Lower lobe of right lung (tissue), 2 donors: ENCODE data around the gene RPS24. TPM values are rescaled to one million over a fixed set of nuclear protein-coding genes. Genes with fewer than 3 reads are reported as not detected.
A peak's percentile ranks its signal among the peaks of the same experiment; 100 is the strongest.

Experiments used
- ATAC-seq, 2 donors: fragments of 200-7000 bp; cut with Tn5 transposase; one replicate each; pipeline ENCODE4 v1.9.1; 2020 to 2022; ENCODE audit warnings: mild to moderate bottlenecking in 2 of 2, moderate library complexity in 2 of 2
- DNase-seq: peaks from one replicate; pipeline ENCODE4 v3.0.0-alpha.2; 2020
- H3K27ac ChIP-seq: fragments of 200-600 bp; one replicate; pipeline ENCODE4 v1.8.0; 2022
- H3K27me3 ChIP-seq: fragments of 200-600 bp; one replicate; pipeline ENCODE4 v1.8.0; 2022; ENCODE audit warnings: low read depth
- H3K36me3 ChIP-seq: fragments of 200-600 bp; one replicate; pipeline ENCODE4 v1.8.0; 2022; ENCODE audit warnings: mild to moderate bottlenecking
- H3K4me1 ChIP-seq: fragments of 200-600 bp; one replicate; pipeline ENCODE4 v1.8.0; 2022
- H3K4me3 ChIP-seq: fragments of 200-600 bp; one replicate; pipeline ENCODE4 v1.8.0; 2022; ENCODE audit warnings: mild to moderate bottlenecking
- H3K9me3 ChIP-seq: fragments of 200-600 bp; one replicate; pipeline ENCODE4 v1.8.0; 2022
- CTCF ChIP-seq: fragments of 200-600 bp; IDR thresholded peaks from one replicate; pipeline ENCODE4 v1.8.0; 2022; ENCODE audit warnings: antibody characterized with exemption, mild to moderate bottlenecking
- intact Hi-C: fragments of 100-400 bp; cut with DNase I; formaldehyde crosslinking; loops from one replicate; pipeline ENCODE4 v1.11.0; 2022
- total RNA-seq: library from RNA; stranded (reverse); fragmentation: NEBNext Ultra II Directional; extraction: Animal tissue kit (Norgen Biotek cat#: 25700); gene quantifications from one replicate; pipeline ENCODE4 v1.2.1, GENCODE V29; 2021
- donor health status: DM: no; HTN: yes; CAD: no; lungs with severe emphysema.

Gene RPS24
- total RNA-seq, 1 donor from 2014 or later, result 1,077 TPM

- H3K4me1 ChIP-seq, result peaks cover 27% of the 10 kb centered on the region
- DNase-seq, result peak; percentile 97
- peak within 1 kb of the TSS; percentile 95 for H3K4me3 ChIP-seq
- intact Hi-C loops, result no loop called here
- peaks cover 18% of the 10 kb centered on the region for H3K36me3 ChIP-seq
- peak; percentile 70 for TF ChIP-seq CTCF
- no peaks in the 10 kb centered on the region for H3K27me3 ChIP-seq
- peak; percentile 84 to 90 for ATAC-seq
- no peaks in the 10 kb centered on the region for H3K9me3 ChIP-seq
- peak within 1 kb of the TSS; percentile 59 for H3K27ac ChIP-seq
These were observed 4.1 kb upstream of the RPS24 start, which contains the start of gene POLR3A for GRCh38 chr10:78029269-78030226. TSS of gene POLR3A (minus strand) at chr10:78029515. CDS start at chr10:78029407, 108 bp downstream.

- peak overlapping the region; percentile 87 for H3K4me3 ChIP-seq
- no peaks in the 10 kb centered on the region for H3K27me3 ChIP-seq
- H3K36me3 ChIP-seq, result peaks cover 31% of the 10 kb centered on the region
- ATAC-seq, result no peak
- no peaks in the 10 kb centered on the region for H3K9me3 ChIP-seq
- TF ChIP-seq CTCF, result no peak
- DNase-seq, result no peak
- peak overlapping the region; percentile 73 for H3K27ac ChIP-seq
- H3K4me1 ChIP-seq, result peaks cover 57% of the 10 kb centered on the region
- intact Hi-C loops, result no loop called here
These were observed 351 bp upstream of the RPS24 start for GRCh38 chr10:78033387-78033636.

- intact Hi-C loops, result no loop called here
- Histone ChIP-seq H3K27me3 (no peaks in the 10 kb centered on the region), H3K4me1 (peaks cover 58% of the 10 kb centered on the region), H3K27ac (no peak overlapping the region), H3K9me3 (no peaks in the 10 kb centered on the region), H3K4me3 (peak overlapping the region; percentile 87), H3K36me3 (peaks cover 48% of the 10 kb centered on the region)
- DNase-seq, result no peak
- no peak for ATAC-seq
- no peak for TF ChIP-seq CTCF
These were observed 1.4 kb downstream of the RPS24 start for GRCh38 chr10:78035025-78035424.

- peaks cover 57% of the 10 kb centered on the region for H3K4me1 ChIP-seq
- no peak overlapping the region for H3K27ac ChIP-seq
- intact Hi-C loops, result no loop called here
- H3K4me3 ChIP-seq, result no peak overlapping the region
- ATAC-seq (no peak), DNase-seq (no peak)
- TF ChIP-seq CTCF, result no peak
- H3K36me3 ChIP-seq, result peaks cover 52% of the 10 kb centered on the region
- H3K9me3 ChIP-seq, result no peaks in the 10 kb centered on the region
- H3K27me3 ChIP-seq, result no peaks in the 10 kb centered on the region
These were observed 1.8 kb downstream of the RPS24 start for GRCh38 chr10:78035437-78035836.

- Histone ChIP-seq H3K4me3 (no peak overlapping the region), H3K27ac (no peak overlapping the region), H3K9me3 (no peaks in the 10 kb centered on the region), H3K27me3 (no peaks in the 10 kb centered on the region), H3K4me1 (peaks cover 57% of the 10 kb centered on the region), H3K36me3 (peaks cover 59% of the 10 kb centered on the region)
- TF ChIP-seq CTCF, result no peak
- intact Hi-C loops, result no loop called here
- no peak for DNase-seq
- no peak for ATAC-seq
These were observed 2.4 kb downstream of the RPS24 start for GRCh38 chr10:78035933-78036583.
